ENCODE data around the gene PLEKHO2.

PLEKHO2 gene

GRCh38 chr15:64892847-64893403 lies 51.2 kb downstream of the PLEKHO2 start:
- no peak for DNase-seq (ENCODE audit: low read depth in 2 of 2)

GRCh38 chr15:64893481-64894394 lies 52.0 kb downstream of the PLEKHO2 start:
- DNase-seq (ENCODE audit: low read depth in 2 of 2), result peak; percentile 91 to 95

- DNase-seq (ENCODE audit: low read depth in 2 of 2), result peak; percentile 56 to 62
Measured at GRCh38 chr15:64894395-64895056, 52.8 kb downstream of the PLEKHO2 start.

- peak in 1 of 2 donors; percentile 16 for DNase-seq (ENCODE audit: low read depth in 2 of 2)
Measured at GRCh38 chr15:64895285-64896065, 53.8 kb downstream of the PLEKHO2 start.

- DNase-seq (ENCODE audit: low read depth in 2 of 2), result no peak
Measured at GRCh38 chr15:64896371-64897069, 54.8 kb downstream of the PLEKHO2 start.

GRCh38 chr15:64897345-64897985 lies 55.8 kb downstream of the PLEKHO2 start:
- no peak for DNase-seq (ENCODE audit: low read depth in 2 of 2)

GRCh38 chr15:64898406-64898805 lies 56.7 kb downstream of the PLEKHO2 start:
- DNase-seq (ENCODE audit: low read depth in 2 of 2), result no peak

- no peak for DNase-seq (ENCODE audit: low read depth in 2 of 2)
Measured at GRCh38 chr15:64901141-64901540, 59.4 kb downstream of the PLEKHO2 start.

- no peak for DNase-seq (ENCODE audit: low read depth in 2 of 2)
Measured at GRCh38 chr15:64901914-64902313, 60.2 kb downstream of the PLEKHO2 start.

- no peak for DNase-seq (ENCODE audit: low read depth in 2 of 2)
Measured at GRCh38 chr15:64902863-64903262, 61.1 kb downstream of the PLEKHO2 start.

- DNase-seq (ENCODE audit: low read depth in 2 of 2), result no peak
Measured at GRCh38 chr15:64903326-64903950, 61.7 kb downstream of the PLEKHO2 start.

GRCh38 chr15:64904189-64904588 lies 62.5 kb downstream of the PLEKHO2 start:
- DNase-seq (ENCODE audit: low read depth in 2 of 2), result no peak

- DNase-seq (ENCODE audit: low read depth in 2 of 2), result peak; percentile 61 to 69
Measured at GRCh38 chr15:64905119-64905831, 63.6 kb downstream of the PLEKHO2 start.

- no peak for DNase-seq (ENCODE audit: low read depth in 2 of 2)
Measured at GRCh38 chr15:64905941-64906340, 64.2 kb downstream of the PLEKHO2 start.

- DNase-seq (ENCODE audit: low read depth in 2 of 2), result no peak
Measured at GRCh38 chr15:64906402-64906801, 64.7 kb downstream of the PLEKHO2 start.

GRCh38 chr15:64907991-64908390 lies 66.3 kb downstream of the PLEKHO2 start:
- DNase-seq (ENCODE audit: low read depth in 2 of 2), result no peak

GRCh38 chr15:64909546-64909945 lies 67.8 kb downstream of the PLEKHO2 start:
- DNase-seq (ENCODE audit: low read depth in 2 of 2), result no peak

- DNase-seq (ENCODE audit: low read depth in 2 of 2), result no peak
Measured at GRCh38 chr15:64911311-64912186, 69.8 kb downstream of the PLEKHO2 start, which contains the start of gene ANKDD1A. ANKDD1A (plus strand) TSS chr15:64911902; CDS start chr15:64911931, 29 bp downstream.
